Tibial nerve (tissue), 4 donors: ENCODE measurements around the gene THRA. TPM values are rescaled to one million over a fixed set of nuclear protein-coding genes. Genes with fewer than 3 reads are reported as not detected.

ENCODE experiments used
- DNase-seq, 2 donors: peaks; one replicate each; pipeline ENCODE4 v3.0.0-alpha.2; 2019; ENCODE audit warnings: low spot score in 2 of 2
- H3K27ac ChIP-seq, 4 donors: fragments of 200-600 bp; sonication (generic) in 3 of 4; one replicate each; pipeline ENCODE4 v1.5.1; 2017 to 2019; ENCODE audit warnings: mild to moderate bottlenecking in 1 of 4
- H3K27me3 ChIP-seq, 2 donors: fragments of 200-600 bp; sonication (generic) in 1 of 2; one replicate each; pipeline versions ENCODE4 v1.5.1 to v1.6.0; 2017 to 2019
- H3K36me3 ChIP-seq, 3 donors: fragments of 200-600 bp; sonication (generic); one replicate each; pipeline ENCODE4 v1.5.1; 2018 to 2019
- H3K4me1 ChIP-seq, 4 donors: fragments of 200-600 bp; sonication (generic) in 3 of 4; one replicate each; pipeline ENCODE4 v1.5.1; 2017 to 2019
- H3K4me3 ChIP-seq, 4 donors: fragments of 200-600 bp; sonication (generic) in 3 of 4; one replicate each; pipeline ENCODE4 v1.5.1; 2017 to 2019; ENCODE audit warnings: mild to moderate bottlenecking in 1 of 4, moderate library complexity in 1 of 4
- H3K9me3 ChIP-seq, 4 donors: fragments of 200-600 bp; sonication (generic) in 3 of 4; one replicate each; pipeline ENCODE4 v1.5.1; 2017 to 2019
- EP300 ChIP-seq, 2 donors: sonication (generic); formaldehyde crosslinking; IDR thresholded peaks; one replicate each; pipeline ENCODE4 v1.6.1; 2017; ENCODE audit warnings: antibody characterized with exemption in 2 of 2, mild to moderate bottlenecking in 1 of 2
- POLR2A ChIP-seq, 2 donors: fragments of 450-650 bp; IDR thresholded peaks; one replicate each; pipeline ENCODE4 v1.6.1; 2017; ENCODE audit warnings: antibody characterized with exemption in 2 of 2, mild to moderate bottlenecking in 2 of 2, moderate library complexity in 2 of 2
- WGBS, 2 donors: methylation state at CpG; one replicate each; pipeline ENCODE4 v1.1.5; 2018; 5-methylcytosine and 5-hydroxymethylcytosine counted together
- total RNA-seq, 4 donors: library from RNA; depleted of rRNA; stranded (reverse); fragments of >200 nt; gene quantifications; one replicate each; pipeline ENCODE4 v1.1.0, GENCODE V29; 2016
- TF ChIP-seq, protein P1 (sequence below), 5 experiments: fragments of 200-600 bp in 3 of 5; fragments of 450-650 bp in 2 of 5; sonication (generic) in 3 of 5; IDR thresholded peaks; one replicate each; pipeline ENCODE4 v1.5.1; 2016 to 2019; ENCODE audit warnings: antibody characterized with exemption in 5 of 5, mild to moderate bottlenecking in 3 of 5, moderate library complexity in 2 of 5

THRA gene
- total RNA-seq, 4 donors from 2014 or later, result 65.4 to 86.1 (median 78.4) TPM

DNA sequence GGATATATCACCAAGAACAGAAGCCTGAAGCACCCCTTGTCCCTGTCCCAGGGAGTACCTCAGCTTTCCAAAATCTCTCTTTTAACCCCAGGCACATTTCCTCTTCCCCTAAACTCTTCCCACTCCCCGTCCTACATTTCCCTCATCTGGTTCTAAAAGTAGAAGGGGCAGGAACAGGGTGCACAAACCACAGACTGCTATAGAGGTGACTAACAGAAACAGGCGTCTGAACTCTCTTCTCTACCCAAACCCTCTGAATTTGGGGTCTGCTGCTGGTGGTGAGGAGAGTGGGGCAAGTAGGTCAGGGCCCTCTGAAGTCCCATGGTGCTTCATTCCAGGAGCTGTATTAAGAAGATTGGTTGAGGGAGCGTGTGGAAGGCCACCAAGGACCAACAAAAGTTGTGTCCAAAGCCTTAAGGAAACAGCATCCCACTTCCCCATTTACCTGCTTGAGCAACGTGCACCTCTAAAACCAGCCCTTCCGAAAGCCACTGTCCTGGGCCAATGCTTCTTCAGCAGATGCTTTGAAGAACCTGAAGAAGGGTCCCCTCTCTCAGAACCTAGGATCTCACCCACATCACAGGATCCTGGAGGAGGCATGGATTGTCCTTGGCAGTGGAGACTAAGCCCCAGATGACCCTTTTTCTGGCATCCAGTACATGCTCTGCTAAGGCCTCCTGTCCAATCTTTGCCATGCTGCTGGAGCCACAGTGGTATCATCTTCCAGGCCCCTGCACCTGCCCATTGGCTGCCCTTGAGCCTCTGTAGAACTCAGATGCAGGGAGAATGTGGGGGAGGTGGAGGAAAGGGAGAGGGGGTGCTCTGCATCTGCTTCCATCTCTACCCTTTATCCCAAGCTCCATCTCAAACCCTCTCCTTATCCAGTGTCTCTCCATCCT, 43.3 kb downstream of the THRA start:
- no peak for DNase-seq
- no peaks in the 10 kb centered on the region for H3K36me3 ChIP-seq
- no peaks in the 10 kb centered on the region for H3K9me3 ChIP-seq
- peaks cover 5 to 99% (median 98%) of the 10 kb centered on the region in 4 donors for H3K4me1 ChIP-seq
- 67 to 82% methylated on average over 5 of the region's 5 CpGs for WGBS, 2 donors
- no peaks in the 10 kb centered on the region for H3K27me3 ChIP-seq
- H3K4me3 ChIP-seq, result no peak overlapping the region
- peak overlapping the region; percentile 89 to 99 (median 98) for H3K27ac ChIP-seq
- TF ChIP-seq, protein P1, sequence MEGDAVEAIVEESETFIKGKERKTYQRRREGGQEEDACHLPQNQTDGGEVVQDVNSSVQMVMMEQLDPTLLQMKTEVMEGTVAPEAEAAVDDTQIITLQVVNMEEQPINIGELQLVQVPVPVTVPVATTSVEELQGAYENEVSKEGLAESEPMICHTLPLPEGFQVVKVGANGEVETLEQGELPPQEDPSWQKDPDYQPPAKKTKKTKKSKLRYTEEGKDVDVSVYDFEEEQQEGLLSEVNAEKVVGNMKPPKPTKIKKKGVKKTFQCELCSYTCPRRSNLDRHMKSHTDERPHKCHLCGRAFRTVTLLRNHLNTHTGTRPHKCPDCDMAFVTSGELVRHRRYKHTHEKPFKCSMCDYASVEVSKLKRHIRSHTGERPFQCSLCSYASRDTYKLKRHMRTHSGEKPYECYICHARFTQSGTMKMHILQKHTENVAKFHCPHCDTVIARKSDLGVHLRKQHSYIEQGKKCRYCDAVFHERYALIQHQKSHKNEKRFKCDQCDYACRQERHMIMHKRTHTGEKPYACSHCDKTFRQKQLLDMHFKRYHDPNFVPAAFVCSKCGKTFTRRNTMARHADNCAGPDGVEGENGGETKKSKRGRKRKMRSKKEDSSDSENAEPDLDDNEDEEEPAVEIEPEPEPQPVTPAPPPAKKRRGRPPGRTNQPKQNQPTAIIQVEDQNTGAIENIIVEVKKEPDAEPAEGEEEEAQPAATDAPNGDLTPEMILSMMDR (IDR thresholded peaks at IDR 0.05), result no peak
- no peak for TF ChIP-seq EP300 (IDR thresholded peaks at IDR 0.05)
- no peak for TF ChIP-seq POLR2A (IDR thresholded peaks at IDR 0.05)

DNA sequence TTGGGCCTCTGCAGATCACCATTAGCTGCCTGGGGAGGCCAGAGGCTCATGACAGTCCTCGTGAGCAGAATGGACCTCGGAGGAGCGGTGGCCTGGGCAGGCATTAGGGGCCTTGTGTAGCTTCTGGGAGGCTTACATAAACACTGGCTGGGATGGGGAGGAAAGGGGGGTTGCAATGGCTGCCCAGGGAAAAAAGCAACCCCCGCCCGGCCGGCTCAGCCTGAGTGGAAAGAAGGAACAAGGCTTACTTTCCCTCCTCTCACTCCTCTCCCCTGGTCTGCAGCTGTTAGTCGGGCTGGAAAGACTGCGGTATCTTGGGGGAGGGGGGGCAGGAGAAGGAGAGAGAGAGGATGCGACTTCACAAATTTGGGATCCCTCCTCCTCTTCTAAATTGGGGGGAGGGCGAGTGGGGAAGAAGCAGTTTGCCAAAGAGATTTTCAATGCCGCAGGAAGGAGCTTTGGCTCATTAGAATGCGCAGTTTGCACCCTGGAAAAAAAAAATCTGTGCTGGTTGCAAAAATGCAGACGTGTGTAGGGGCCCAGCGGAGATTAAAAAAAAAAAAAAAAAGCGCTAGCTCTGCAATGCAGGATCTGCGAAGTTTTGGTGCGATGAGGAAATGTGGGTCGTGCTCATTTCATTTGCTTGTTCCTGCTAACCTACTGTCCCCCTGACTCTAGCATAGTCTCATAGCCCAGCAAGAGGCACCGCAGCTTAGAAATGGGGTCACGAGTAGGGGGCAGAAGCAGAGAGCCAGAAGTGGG, 44.2 kb downstream of the THRA start:
- 8 to 12% methylated on average over 20 of the region's 20 CpGs for WGBS, 2 donors
- Histone ChIP-seq H3K36me3 (no peaks in the 10 kb centered on the region), H3K4me1 (peaks cover 5 to 98% (median 97%) of the 10 kb centered on the region in 4 donors), H3K4me3 (peak overlapping the region in 1 of 4 donors; percentile 1), H3K9me3 (no peaks in the 10 kb centered on the region), H3K27ac (peak overlapping the region; percentile 89 to 99 (median 98)), H3K27me3 (no peaks in the 10 kb centered on the region)
- TF ChIP-seq, protein P1 (IDR thresholded peaks at IDR 0.05), result no peak
- TF ChIP-seq POLR2A (IDR thresholded peaks at IDR 0.05) (peak in 1 of 2 donors; percentile 17), EP300 (IDR thresholded peaks at IDR 0.05) (no peak)
- peak in 1 of 2 donors; percentile 22 for DNase-seq

DNA sequence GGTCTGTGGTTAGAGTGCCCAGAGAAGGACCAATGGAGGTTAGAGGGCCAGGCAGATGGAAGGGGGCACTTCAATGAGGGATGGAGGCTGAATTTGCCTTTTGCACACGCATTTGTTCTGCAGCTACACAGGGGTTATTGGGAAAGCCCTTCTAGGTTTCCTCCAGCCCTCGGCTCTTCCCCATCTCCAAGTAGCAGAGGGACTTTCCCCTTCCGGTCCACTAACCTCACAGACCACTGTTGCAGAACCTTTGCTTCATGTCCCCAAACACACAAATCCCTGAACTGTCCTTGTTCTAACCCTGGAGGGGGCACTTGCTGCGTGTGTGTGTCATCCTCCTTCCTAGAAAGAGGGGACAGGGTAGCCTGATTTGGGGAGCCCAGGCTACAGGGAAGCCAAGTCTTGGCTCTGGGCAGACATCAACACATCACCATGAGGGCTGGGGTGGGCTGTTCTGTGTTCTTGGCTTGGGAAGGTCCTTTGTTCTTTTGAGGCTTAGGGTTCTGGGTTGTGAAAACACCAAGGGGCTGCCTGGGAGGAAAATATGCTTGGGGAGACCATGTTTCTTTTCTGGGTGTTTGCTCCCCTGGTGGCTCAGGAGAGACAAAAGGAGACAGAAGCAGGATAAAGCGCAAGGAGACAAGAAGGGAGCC, 44.9 kb downstream of the THRA start:
- H3K27me3 ChIP-seq, result no peaks in the 10 kb centered on the region
- peaks cover 5 to 98% (median 97%) of the 10 kb centered on the region in 4 donors for H3K4me1 ChIP-seq
- no peaks in the 10 kb centered on the region for H3K9me3 ChIP-seq
- H3K4me3 ChIP-seq, result peak overlapping the region in 2 of 4 donors; percentile 7 to 15
- TF ChIP-seq POLR2A (IDR thresholded peaks at IDR 0.05) (no peak), EP300 (IDR thresholded peaks at IDR 0.05) (no peak)
- TF ChIP-seq, protein P1 (IDR thresholded peaks at IDR 0.05), result no peak
- WGBS, 2 donors, result 10 to 17% methylated on average over 5 of the region's 5 CpGs
- DNase-seq, result peak in 1 of 2 donors; percentile 54
- H3K36me3 ChIP-seq, result no peaks in the 10 kb centered on the region
- H3K27ac ChIP-seq, result peak overlapping the region; percentile 89 to 99 (median 98)

DNA sequence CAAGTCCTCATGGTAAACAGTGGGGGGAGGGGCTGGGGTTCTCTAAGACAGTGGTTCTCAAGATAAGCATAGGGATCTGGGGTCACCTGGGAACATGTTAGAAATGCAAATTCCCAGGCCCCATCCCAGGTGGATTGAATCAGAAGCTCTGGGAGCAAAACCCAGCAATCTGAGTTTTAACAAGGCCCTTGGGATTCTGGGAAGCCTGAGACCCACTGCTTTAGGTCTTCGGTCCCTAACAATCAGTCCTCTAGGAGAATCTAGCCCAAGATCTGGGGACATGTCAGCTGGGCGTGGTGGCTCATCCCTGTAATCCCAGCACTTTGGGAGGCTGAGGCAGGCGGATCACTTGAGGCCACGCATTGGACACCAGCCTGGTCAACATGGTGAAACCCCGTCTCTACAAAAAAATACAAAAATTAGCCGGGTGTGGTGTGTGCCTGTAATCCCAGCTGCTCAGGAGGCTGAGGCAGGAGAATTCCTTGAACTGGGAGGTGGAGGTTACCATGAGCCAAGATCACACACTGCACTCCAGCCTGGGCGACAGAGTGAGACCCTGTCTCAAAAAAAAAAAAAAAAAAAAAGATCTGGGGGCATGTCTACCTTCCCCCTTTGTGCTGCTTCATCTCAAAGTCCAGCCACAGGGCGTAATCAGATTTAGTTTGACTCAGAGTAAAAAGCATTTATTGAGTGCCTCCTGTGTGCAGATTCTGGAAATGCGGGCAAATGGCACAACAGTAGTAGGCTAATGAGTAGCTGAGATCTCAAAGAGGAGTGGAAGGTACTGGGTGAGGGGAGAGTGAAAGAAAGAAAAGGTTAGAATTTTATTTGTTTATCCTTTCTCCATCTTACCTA, 46.4 kb downstream of the THRA start:
- Histone ChIP-seq H3K9me3 (no peaks in the 10 kb centered on the region), H3K4me3 (no peak overlapping the region), H3K36me3 (no peaks in the 10 kb centered on the region), H3K27ac (peak overlapping the region; percentile 89 to 99 (median 98)), H3K27me3 (no peaks in the 10 kb centered on the region), H3K4me1 (peaks cover 3 to 98% (median 93%) of the 10 kb centered on the region in 4 donors)
- DNase-seq, result peak in 1 of 2 donors; percentile 15
- WGBS, 2 donors, result 86 to 87% methylated on average over 9 of the region's 9 CpGs
- TF ChIP-seq EP300 (IDR thresholded peaks at IDR 0.05), result no peak
- no peak for TF ChIP-seq POLR2A (IDR thresholded peaks at IDR 0.05)
- TF ChIP-seq, protein P1 (IDR thresholded peaks at IDR 0.05), result no peak
